Measurements from ENCODE around the gene RPLP2.

DNA sequence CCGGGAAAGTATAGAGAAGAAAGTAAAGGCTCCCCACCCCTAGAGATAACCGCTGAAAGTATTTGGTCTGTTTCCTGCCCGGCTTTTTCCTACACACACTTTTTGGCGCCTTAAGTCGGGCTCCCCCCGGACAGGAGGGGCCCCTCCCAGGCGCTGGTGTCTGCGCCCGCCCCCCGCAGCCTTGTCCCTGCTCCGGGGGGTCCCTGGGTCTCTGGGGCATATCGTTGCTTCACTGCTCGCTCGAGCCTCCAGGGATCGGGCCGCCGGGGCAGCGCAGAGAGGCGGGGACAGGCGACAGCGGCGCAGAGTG is 17.0 kb downstream of the RPLP2 start:
- TF ChIP-seq CTCF (IDR thresholded peaks at IDR 0.05) (no peak), EZH2 (IDR thresholded peaks at IDR 0.05; ENCODE audit: borderline replicate concordance, insufficient read depth, low read depth, low read length, poor library complexity, severe bottlenecking) (no peak)
